ENCODE data around the gene FMO5. TPM values are rescaled to one million over a fixed set of nuclear protein-coding genes. Genes with fewer than 3 reads are reported as not detected.
A peak's percentile ranks its signal among the peaks of the same experiment; 100 is the strongest.

The FMO5 gene, protein sequence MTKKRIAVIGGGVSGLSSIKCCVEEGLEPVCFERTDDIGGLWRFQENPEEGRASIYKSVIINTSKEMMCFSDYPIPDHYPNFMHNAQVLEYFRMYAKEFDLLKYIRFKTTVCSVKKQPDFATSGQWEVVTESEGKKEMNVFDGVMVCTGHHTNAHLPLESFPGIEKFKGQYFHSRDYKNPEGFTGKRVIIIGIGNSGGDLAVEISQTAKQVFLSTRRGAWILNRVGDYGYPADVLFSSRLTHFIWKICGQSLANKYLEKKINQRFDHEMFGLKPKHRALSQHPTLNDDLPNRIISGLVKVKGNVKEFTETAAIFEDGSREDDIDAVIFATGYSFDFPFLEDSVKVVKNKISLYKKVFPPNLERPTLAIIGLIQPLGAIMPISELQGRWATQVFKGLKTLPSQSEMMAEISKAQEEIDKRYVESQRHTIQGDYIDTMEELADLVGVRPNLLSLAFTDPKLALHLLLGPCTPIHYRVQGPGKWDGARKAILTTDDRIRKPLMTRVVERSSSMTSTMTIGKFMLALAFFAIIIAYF
- total RNA-seq: 1 to 10 TPM; 1.7 to 9.1 (median 3.3) TPM

DNA sequence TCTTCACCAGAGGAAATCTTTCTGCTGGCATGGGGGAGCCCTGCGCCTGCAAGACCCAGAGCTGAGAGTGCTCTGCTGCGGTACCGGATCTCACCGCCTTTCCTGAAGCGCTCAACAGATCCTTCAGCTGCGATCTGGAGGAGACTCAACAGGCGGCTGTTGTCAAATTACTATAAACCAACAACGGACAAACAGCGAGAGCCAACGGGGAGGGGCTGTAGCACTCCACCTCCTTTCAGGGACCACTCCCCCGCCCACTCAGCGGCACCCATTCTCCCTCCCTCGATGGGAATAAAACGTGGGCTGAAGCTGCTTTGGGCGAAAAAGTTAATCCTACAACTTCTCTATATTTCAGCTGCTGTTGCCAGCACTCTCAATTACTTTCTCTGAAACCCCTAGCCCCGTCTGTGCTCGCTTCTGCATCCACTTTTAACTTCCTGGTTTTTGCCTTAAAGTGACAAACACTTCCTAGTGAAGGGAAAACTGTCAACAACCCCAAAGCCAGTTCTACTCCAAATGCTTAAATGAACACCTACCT, at the start of gene FMO5:
FMO5 (minus strand) TSS at position 147 of the 538 bp plus-strand sequence. CDS start 310 bp downstream, outside the sequence.
- intact Hi-C loops (cut with DNase I): no loop called here
- 0 to 1% methylated on average over 12 to 13 of the region's 17 CpGs for WGBS, 2 donors
- no peaks in the 10 kb centered on the region for H3K27me3 ChIP-seq

DNA sequence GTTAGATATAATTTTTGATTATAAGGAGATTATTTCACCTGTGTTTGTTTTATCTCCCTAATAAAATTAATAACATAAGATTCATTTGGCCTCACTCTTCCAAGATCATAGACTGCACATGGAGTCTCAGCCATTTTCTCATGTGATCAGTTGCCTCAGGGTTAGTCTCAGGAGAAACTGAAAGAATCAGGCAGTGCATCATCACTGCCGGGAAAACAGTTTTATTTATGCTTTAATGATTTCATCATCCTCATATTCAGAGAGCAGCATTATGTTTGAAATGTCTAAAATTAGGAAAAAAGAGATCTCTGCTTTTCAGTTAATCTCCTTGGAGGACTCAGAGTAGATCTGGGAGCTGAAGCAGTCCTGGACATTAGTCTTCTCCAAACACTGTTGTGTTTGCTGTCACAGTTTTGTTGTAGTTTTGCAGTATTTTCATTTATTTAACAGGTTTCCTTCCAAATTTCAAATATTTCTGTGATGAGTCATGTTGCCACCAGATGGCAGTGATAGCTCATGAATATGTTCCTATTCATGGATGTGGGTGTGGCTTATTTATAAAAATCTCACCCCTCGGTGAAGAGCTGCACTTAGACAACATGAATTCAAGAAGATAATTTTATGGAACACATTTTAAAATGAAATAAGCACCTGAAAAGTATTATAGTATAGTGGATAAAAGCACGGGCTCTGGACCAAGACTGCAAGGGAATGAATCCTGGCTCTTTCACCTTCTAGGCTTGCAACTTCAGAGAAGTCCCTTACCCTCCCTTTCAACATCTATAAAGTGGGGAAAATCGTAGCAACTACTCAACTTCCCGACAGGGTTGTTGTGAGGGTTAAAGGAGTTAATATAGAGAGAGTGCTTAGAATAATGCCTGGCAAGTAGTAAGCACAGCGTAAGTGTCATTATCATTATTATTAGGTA, 48.5 kb upstream of the FMO5 start:
- Histone ChIP-seq H3K36me3 (no peaks in the 10 kb centered on the region), H3K27me3 (no peaks in the 10 kb centered on the region), H3K9me3 (no peaks in the 10 kb centered on the region), H3K27ac (no peak overlapping the region), H3K4me3 (replicated peaks in 1 of 3) (no peak overlapping the region), H3K4me1 (peaks cover 4 to 18% of the 10 kb centered on the region in 2 donors)
- TF ChIP-seq, protein P1, sequence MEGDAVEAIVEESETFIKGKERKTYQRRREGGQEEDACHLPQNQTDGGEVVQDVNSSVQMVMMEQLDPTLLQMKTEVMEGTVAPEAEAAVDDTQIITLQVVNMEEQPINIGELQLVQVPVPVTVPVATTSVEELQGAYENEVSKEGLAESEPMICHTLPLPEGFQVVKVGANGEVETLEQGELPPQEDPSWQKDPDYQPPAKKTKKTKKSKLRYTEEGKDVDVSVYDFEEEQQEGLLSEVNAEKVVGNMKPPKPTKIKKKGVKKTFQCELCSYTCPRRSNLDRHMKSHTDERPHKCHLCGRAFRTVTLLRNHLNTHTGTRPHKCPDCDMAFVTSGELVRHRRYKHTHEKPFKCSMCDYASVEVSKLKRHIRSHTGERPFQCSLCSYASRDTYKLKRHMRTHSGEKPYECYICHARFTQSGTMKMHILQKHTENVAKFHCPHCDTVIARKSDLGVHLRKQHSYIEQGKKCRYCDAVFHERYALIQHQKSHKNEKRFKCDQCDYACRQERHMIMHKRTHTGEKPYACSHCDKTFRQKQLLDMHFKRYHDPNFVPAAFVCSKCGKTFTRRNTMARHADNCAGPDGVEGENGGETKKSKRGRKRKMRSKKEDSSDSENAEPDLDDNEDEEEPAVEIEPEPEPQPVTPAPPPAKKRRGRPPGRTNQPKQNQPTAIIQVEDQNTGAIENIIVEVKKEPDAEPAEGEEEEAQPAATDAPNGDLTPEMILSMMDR (IDR thresholded peaks at IDR 0.05): peak in 5 of 6 experiments; percentile 33 to 67 (median 63)
- TF ChIP-seq POLR2A (IDR thresholded peaks at IDR 0.05): no peak
- peak in 1 of 2 donors; percentile 16 for DNase-seq
- 48 to 52% methylated on average over 6 of the region's 6 CpGs for WGBS, 2 donors
- intact Hi-C loops (cut with DNase I): loop anchor here (5.0 to 10.0 kb wide), 2 partner anchors 111 to 224 kb away; no protein-coding TSS in a partner anchor

More for the DNA sequence above, at the start of gene FMO5:
- no peaks in the 10 kb centered on the region for H3K36me3 ChIP-seq
- H3K4me3 ChIP-seq (replicated peaks in 1 of 3): peak within 1 kb of the TSS in 2 of 3 donors; percentile 28 to 41
- H3K4me1 ChIP-seq: peaks cover 0 to 5% of the 10 kb centered on the region in 2 donors
- peak in 1 of 2 donors; percentile 39 for TF ChIP-seq POLR2A (IDR thresholded peaks at IDR 0.05)
- TF ChIP-seq, protein P1 (IDR thresholded peaks at IDR 0.05): peak in 4 of 6 experiments; percentile 29 to 49 (median 38)
- no peaks in the 10 kb centered on the region for H3K9me3 ChIP-seq
- peak; percentile 68 to 71 for DNase-seq
- H3K27ac ChIP-seq: peak within 1 kb of the TSS; percentile 7 to 78 (median 73)

DNA sequence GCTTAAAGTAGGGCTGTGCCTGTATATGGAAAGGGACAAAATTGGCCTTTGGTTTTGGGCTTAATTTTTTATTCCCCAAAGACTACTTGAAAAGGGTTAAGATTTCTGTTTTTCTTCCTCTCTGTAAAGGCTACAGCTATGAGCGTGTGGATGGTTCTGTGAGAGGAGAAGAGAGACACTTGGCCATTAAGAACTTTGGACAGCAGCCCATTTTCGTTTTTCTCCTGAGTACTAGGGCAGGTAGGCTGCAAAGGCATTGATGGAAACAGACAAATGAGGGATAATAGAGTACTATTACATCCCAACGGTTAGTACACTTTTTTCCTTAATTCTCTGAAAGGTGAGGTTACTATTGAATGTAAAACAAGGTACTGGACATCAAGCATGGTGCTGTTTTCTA, 46.9 kb upstream of the FMO5 start:
- Histone ChIP-seq H3K4me1 (peaks cover 4 to 18% of the 10 kb centered on the region in 2 donors), H3K27me3 (no peaks in the 10 kb centered on the region), H3K36me3 (peaks cover 0 to 4% of the 10 kb centered on the region in 2 donors), H3K4me3 (replicated peaks in 1 of 3) (no peak overlapping the region), H3K27ac (no peak overlapping the region), H3K9me3 (no peaks in the 10 kb centered on the region)
- DNase-seq: peak; percentile 53 to 58
- TF ChIP-seq POLR2A (IDR thresholded peaks at IDR 0.05): no peak
- TF ChIP-seq, protein P1 (IDR thresholded peaks at IDR 0.05): no peak
- 20 to 26% methylated on average over 3 of the region's 3 CpGs for WGBS, 2 donors
- intact Hi-C loops (cut with DNase I): loop anchor here (5.0 to 10.0 kb wide), 2 partner anchors 113 to 225 kb away; no protein-coding TSS in a partner anchor

DNA sequence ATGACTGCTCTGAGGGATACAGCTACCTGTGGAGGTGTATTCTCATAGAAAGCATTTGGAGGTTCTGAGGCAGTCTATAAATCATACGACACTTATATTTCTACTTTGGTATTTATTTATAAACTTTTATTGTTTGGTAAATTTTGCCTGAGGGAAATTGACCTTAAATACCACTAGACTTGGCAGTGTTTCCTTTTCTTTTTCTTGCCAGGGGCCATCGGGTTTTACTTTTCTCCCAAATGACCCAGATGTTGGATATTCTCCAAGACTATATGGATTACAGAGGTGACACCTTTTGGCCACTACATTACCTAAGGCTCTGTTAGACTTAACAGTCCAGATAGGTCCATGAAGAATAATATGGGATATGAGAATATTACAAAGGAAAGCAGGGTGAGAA, 45.6 kb upstream of the FMO5 start:
- Histone ChIP-seq H3K9me3 (no peaks in the 10 kb centered on the region), H3K36me3 (peaks cover 0 to 12% of the 10 kb centered on the region in 2 donors), H3K27ac (no peak overlapping the region), H3K27me3 (no peaks in the 10 kb centered on the region), H3K4me3 (replicated peaks in 1 of 3) (no peak overlapping the region), H3K4me1 (peaks cover 4 to 18% of the 10 kb centered on the region in 2 donors)
- 67 to 68% methylated on average over 2 of the region's 2 CpGs for WGBS, 2 donors
- DNase-seq: no peak
- intact Hi-C loops (cut with DNase I): loop anchor here (5.0 to 10.0 kb wide), 2 partner anchors 114 to 227 kb away; no protein-coding TSS in a partner anchor
- TF ChIP-seq POLR2A (IDR thresholded peaks at IDR 0.05): no peak
- TF ChIP-seq, protein P1 (IDR thresholded peaks at IDR 0.05): no peak
